Measurements from ENCODE around the gene PDSS2. TPM values are rescaled to one million over a fixed set of nuclear protein-coding genes. Genes with fewer than 3 reads are reported as not detected.

PDSS2 gene
- total RNA-seq, 1 donor, result 12.5 TPM

- no peak for DNase-seq (ENCODE audit: low read depth)
- no peak overlapping the region for H3K4me3 ChIP-seq (ENCODE audit: low read depth, low read length)
- TF ChIP-seq CTCF (IDR thresholded peaks at IDR 0.05; ENCODE audit: insufficient read depth, low read depth, low read length), result no peak
Observed at GRCh38 chr6:107235007-107235406, 224.4 kb downstream of the PDSS2 start.

- TF ChIP-seq CTCF (IDR thresholded peaks at IDR 0.05; ENCODE audit: insufficient read depth, low read depth, low read length), result no peak
- H3K4me3 ChIP-seq (ENCODE audit: low read depth, low read length), result no peak overlapping the region
- no peak for DNase-seq (ENCODE audit: low read depth)
Observed at GRCh38 chr6:107231243-107231642, 228.1 kb downstream of the PDSS2 start.

GRCh38 chr6:107230448-107230847 is 228.9 kb downstream of the PDSS2 start:
- no peak for TF ChIP-seq CTCF (IDR thresholded peaks at IDR 0.05; ENCODE audit: insufficient read depth, low read depth, low read length)
- no peak for DNase-seq (ENCODE audit: low read depth)

GRCh38 chr6:107230024-107230423 is 229.3 kb downstream of the PDSS2 start:
- TF ChIP-seq CTCF (IDR thresholded peaks at IDR 0.05; ENCODE audit: insufficient read depth, low read depth, low read length), result no peak
- no peak for DNase-seq (ENCODE audit: low read depth)
- no peak overlapping the region for H3K4me3 ChIP-seq (ENCODE audit: low read depth, low read length)

More at GRCh38 chr6:107230448-107230847, 228.9 kb downstream of the PDSS2 start:
- no peak overlapping the region for H3K4me3 ChIP-seq (ENCODE audit: low read depth, low read length)

GRCh38 chr6:107228754-107229153 is 230.6 kb downstream of the PDSS2 start:
- no peak for DNase-seq (ENCODE audit: low read depth)
- no peak for TF ChIP-seq CTCF (IDR thresholded peaks at IDR 0.05; ENCODE audit: insufficient read depth, low read depth, low read length)
- H3K4me3 ChIP-seq (ENCODE audit: low read depth, low read length), result no peak overlapping the region

- no peak for DNase-seq (ENCODE audit: low read depth)
- TF ChIP-seq CTCF (IDR thresholded peaks at IDR 0.05; ENCODE audit: insufficient read depth, low read depth, low read length), result no peak
- no peak overlapping the region for H3K4me3 ChIP-seq (ENCODE audit: low read depth, low read length)
Observed at GRCh38 chr6:107221519-107221918, 237.8 kb downstream of the PDSS2 start.

DNA sequence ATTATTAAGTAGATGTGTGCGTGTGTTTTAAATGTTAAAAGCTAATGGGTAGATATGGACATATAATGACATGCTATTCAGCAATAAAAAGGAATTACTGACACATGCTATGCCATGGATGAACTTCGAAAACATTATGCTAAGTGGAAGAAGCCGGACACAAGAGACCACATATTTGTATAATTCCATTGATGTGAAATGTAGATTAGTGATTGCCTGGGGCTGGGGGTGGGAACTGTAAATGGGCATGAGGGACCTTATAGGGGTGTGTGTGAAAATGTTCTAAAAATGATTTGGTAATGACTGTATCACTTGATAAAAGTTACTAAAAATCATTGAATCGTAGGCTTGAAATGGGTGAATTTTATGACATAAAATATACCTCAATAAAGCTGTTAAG is 239.5 kb downstream of the PDSS2 start:
- TF ChIP-seq CTCF (IDR thresholded peaks at IDR 0.05; ENCODE audit: insufficient read depth, low read depth, low read length), result no peak
- no peak for DNase-seq (ENCODE audit: low read depth)
- H3K4me3 ChIP-seq (ENCODE audit: low read depth, low read length), result no peak overlapping the region
